ENCODE data around the gene TOR1B.

- no peak for TF ChIP-seq CTCF (IDR thresholded peaks at IDR 0.05; ENCODE audit: low read depth, low read length)
- TF ChIP-seq EZH2phosphoT487 (IDR thresholded peaks at IDR 0.05; ENCODE audit: low read depth) = no peak
Measured at GRCh38 chr9:129832982-129833381, 30.0 kb downstream of the TOR1B start.
